ENCODE results near the gene CBY1. TPM values are rescaled to one million over a fixed set of nuclear protein-coding genes. Genes with fewer than 3 reads are reported as not detected.

The CBY1 gene
- total RNA-seq, 3 donors from 2014 or later = 18.1 to 21.1 (median 20.0) TPM

- peaks cover 0 to 30% of the 10 kb centered on the region in 2 donors for H3K4me1 ChIP-seq
- DNase-seq (ENCODE audit: low spot score in 2 of 2) = no peak
- TF ChIP-seq POLR2A (IDR thresholded peaks at IDR 0.05) (no peak), POLR2AphosphoS5 (IDR thresholded peaks at IDR 0.05) (no peak), CTCF (IDR thresholded peaks at IDR 0.05) (no peak)
Measured at GRCh38 chr22:38699784-38700183, 43.3 kb downstream of the CBY1 start.

GRCh38 chr22:38700270-38700788 lies 43.9 kb downstream of the CBY1 start:
- TF ChIP-seq CTCF (IDR thresholded peaks at IDR 0.05) = no peak
- TF ChIP-seq POLR2AphosphoS5 (IDR thresholded peaks at IDR 0.05) = no peak
- TF ChIP-seq POLR2A (IDR thresholded peaks at IDR 0.05) = no peak
- peak in 1 of 2 donors; percentile 66 for DNase-seq (ENCODE audit: low spot score in 2 of 2)
- Histone ChIP-seq H3K4me1 (peaks cover 0 to 30% of the 10 kb centered on the region in 2 donors), H3K4me3 (peak overlapping the region; percentile 74 to 97 (median 89)), H3K36me3 (no peaks in the 10 kb centered on the region), H3K27ac (peak overlapping the region; percentile 91 to 99), H3K9me3 (no peaks in the 10 kb centered on the region), H3K27me3 (no peaks in the 10 kb centered on the region)
- intact Hi-C loops (cut with DNase I; ENCODE audit: low total_unique reads) = loop anchor here (10.0 kb wide), 1 partner anchor 54 kb away; the partner anchor contains the start of gene SUN2

More at GRCh38 chr22:38699784-38700183, 43.3 kb downstream of the CBY1 start:
- Histone ChIP-seq H3K27ac (peak overlapping the region; percentile 91 to 99), H3K36me3 (no peaks in the 10 kb centered on the region), H3K27me3 (no peaks in the 10 kb centered on the region), H3K4me3 (peak overlapping the region; percentile 74 to 97 (median 89)), H3K9me3 (no peaks in the 10 kb centered on the region)
- intact Hi-C loops (cut with DNase I; ENCODE audit: low total_unique reads) = loop anchor here (10.0 kb wide), 1 partner anchor 55 kb away; the partner anchor contains the start of gene SUN2

- Histone ChIP-seq H3K9me3 (no peaks in the 10 kb centered on the region), H3K27me3 (no peaks in the 10 kb centered on the region), H3K36me3 (no peaks in the 10 kb centered on the region), H3K27ac (peak within 1 kb of the TSS; percentile 91 to 99), H3K4me3 (peak within 1 kb of the TSS; percentile 74 to 97 (median 89)), H3K4me1 (peaks cover 0 to 30% of the 10 kb centered on the region in 2 donors)
- peak; percentile 92 to 97 for DNase-seq (ENCODE audit: low spot score in 2 of 2)
- intact Hi-C loops (cut with DNase I; ENCODE audit: low total_unique reads) = loop anchor here (10.0 kb wide), 1 partner anchor 54 kb away; the partner anchor contains the start of gene SUN2
- TF ChIP-seq POLR2A (IDR thresholded peaks at IDR 0.05) (peak; percentile 88), POLR2AphosphoS5 (IDR thresholded peaks at IDR 0.05) (peak; percentile 94 to 99 (median 97)), CTCF (IDR thresholded peaks at IDR 0.05) (peak in 2 of 3 donors; percentile 7 to 42)
Measured at GRCh38 chr22:38700789-38701628, 44.6 kb downstream of the CBY1 start, which contains the start of gene JOSD1. Gene JOSD1, minus strand, starts transcription at chr22:38700943. Its CDS starts 956 bp downstream, at chr22:38699987.

GRCh38 chr22:38704654-38705234 lies 48.3 kb downstream of the CBY1 start:
- Histone ChIP-seq H3K4me1 (peaks cover 4 to 17% of the 10 kb centered on the region in 2 donors), H3K27me3 (no peaks in the 10 kb centered on the region), H3K9me3 (no peaks in the 10 kb centered on the region), H3K27ac (peak overlapping the region; percentile 88 to 99), H3K4me3 (peak overlapping the region; percentile 83 to 90 (median 89)), H3K36me3 (no peaks in the 10 kb centered on the region)
- no peak for TF ChIP-seq CTCF (IDR thresholded peaks at IDR 0.05)
- TF ChIP-seq POLR2A (IDR thresholded peaks at IDR 0.05) = no peak
- TF ChIP-seq POLR2AphosphoS5 (IDR thresholded peaks at IDR 0.05) = no peak
- intact Hi-C loops (cut with DNase I; ENCODE audit: low total_unique reads) = loop anchor here (10.0 kb wide), 1 partner anchor 50 kb away; the partner anchor contains the start of gene SUN2
- DNase-seq (ENCODE audit: low spot score in 2 of 2) = no peak

All from breast epithelium (tissue), 4 donors.